Cerebellar cortex (tissue), 1 donor: ENCODE data around the gene ASTN1.
A peak's percentile ranks its signal among the peaks of the same experiment; 100 is the strongest.

Experiments used
- DNase-seq: peaks from one replicate; pipeline ENCODE4 v3.0.0-alpha.2; 2015; ENCODE audit warnings: low spot score

Gene ASTN1

GRCh38 chr1:176993587-176993986 is 170.9 kb downstream of the ASTN1 start:
- no peak for DNase-seq

GRCh38 chr1:176989754-176990153 is 174.8 kb downstream of the ASTN1 start:
- no peak for DNase-seq

- no peak for DNase-seq
Measured at GRCh38 chr1:176989023-176989422, 175.5 kb downstream of the ASTN1 start.

GRCh38 chr1:176987016-176987415 is 177.5 kb downstream of the ASTN1 start:
- no peak for DNase-seq

- no peak for DNase-seq
Measured at GRCh38 chr1:176983731-176984130, 180.8 kb downstream of the ASTN1 start.

GRCh38 chr1:176976771-176977170 is 187.7 kb downstream of the ASTN1 start:
- DNase-seq, result no peak

- DNase-seq, result no peak
Measured at GRCh38 chr1:176976225-176976624, 188.3 kb downstream of the ASTN1 start.

GRCh38 chr1:176964687-176965086 is 199.8 kb downstream of the ASTN1 start:
- no peak for DNase-seq

- DNase-seq, result no peak
Measured at GRCh38 chr1:176963181-176963580, 201.3 kb downstream of the ASTN1 start.

- no peak for DNase-seq
Measured at GRCh38 chr1:176961678-176962077, 202.8 kb downstream of the ASTN1 start.

- no peak for DNase-seq
Measured at GRCh38 chr1:176959191-176959820, 205.2 kb downstream of the ASTN1 start.

- DNase-seq, result no peak
Measured at GRCh38 chr1:176957603-176958002, 206.9 kb downstream of the ASTN1 start.

GRCh38 chr1:176954242-176954641 is 210.3 kb downstream of the ASTN1 start:
- no peak for DNase-seq

- no peak for DNase-seq
Measured at GRCh38 chr1:176950736-176951324, 213.7 kb downstream of the ASTN1 start.

- peak; percentile 54 for DNase-seq
Measured at GRCh38 chr1:176949033-176949662, 215.4 kb downstream of the ASTN1 start.

- no peak for DNase-seq
Measured at GRCh38 chr1:176944606-176945005, 219.9 kb downstream of the ASTN1 start.

GRCh38 chr1:176943783-176944182 is 220.7 kb downstream of the ASTN1 start:
- DNase-seq, result no peak

- DNase-seq, result no peak
Measured at GRCh38 chr1:176942346-176942745, 222.2 kb downstream of the ASTN1 start.

- no peak for DNase-seq
Measured at GRCh38 chr1:176939993-176940392, 224.5 kb downstream of the ASTN1 start.

GRCh38 chr1:176938375-176938774 is 226.1 kb downstream of the ASTN1 start:
- DNase-seq, result no peak

GRCh38 chr1:176934370-176934769 is 230.1 kb downstream of the ASTN1 start:
- no peak for DNase-seq

- DNase-seq, result no peak
Measured at GRCh38 chr1:176932114-176933104, 232.1 kb downstream of the ASTN1 start.
